BLaER1 treated with 17β-estradiol and CSF1 and Interleukin-3, amounts not matched to agents 10 nM and 100 nM (cell line): ENCODE measurements around the gene AHNAK2.

Source experiments
- H3K27ac ChIP-seq, 11 experiments: shearing (Covaris generic); formaldehyde crosslinking; 2 replicates each; pipeline ENCODE4 v1.8.1; 2022
- H3K27me3 ChIP-seq, 11 experiments: shearing (Covaris generic); formaldehyde crosslinking; 2 replicates each; pipeline ENCODE4 v1.8.1; 2022
- H3K36me3 ChIP-seq, 11 experiments: shearing (Covaris generic); formaldehyde crosslinking; 2 replicates each; pipeline ENCODE4 v1.8.1; 2022
- H3K4me1 ChIP-seq, 10 experiments: shearing (Covaris generic); formaldehyde crosslinking; 2 replicates each; pipeline ENCODE4 v1.8.1; 2022
- H3K4me2 ChIP-seq, 11 experiments: shearing (Covaris generic); formaldehyde crosslinking; 2 replicates each; pipeline ENCODE4 v1.8.1; 2022
- H3K4me3 ChIP-seq, 10 experiments: shearing (Covaris generic); formaldehyde crosslinking; 2 replicates each; pipeline ENCODE4 v1.8.1; 2022
- H3K9ac ChIP-seq, 11 experiments: shearing (Covaris generic); formaldehyde crosslinking; 2 replicates each; pipeline ENCODE4 v1.8.1; 2022
- H3K9me3 ChIP-seq, 11 experiments: shearing (Covaris generic); formaldehyde crosslinking; replicated peaks in 1 of 11; 2 replicates each; pipeline ENCODE4 v1.8.1; 2022
- H4K20me1 ChIP-seq, 11 experiments: shearing (Covaris generic); formaldehyde crosslinking; 2 replicates each; pipeline ENCODE4 v1.8.1; 2022
- Cebpa-rat ChIP-seq, 11 experiments: shearing (Covaris generic); IDR thresholded peaks; 2 replicates each; pipeline ENCODE4 v1.8.1; 2022

The AHNAK2 gene

DNA sequence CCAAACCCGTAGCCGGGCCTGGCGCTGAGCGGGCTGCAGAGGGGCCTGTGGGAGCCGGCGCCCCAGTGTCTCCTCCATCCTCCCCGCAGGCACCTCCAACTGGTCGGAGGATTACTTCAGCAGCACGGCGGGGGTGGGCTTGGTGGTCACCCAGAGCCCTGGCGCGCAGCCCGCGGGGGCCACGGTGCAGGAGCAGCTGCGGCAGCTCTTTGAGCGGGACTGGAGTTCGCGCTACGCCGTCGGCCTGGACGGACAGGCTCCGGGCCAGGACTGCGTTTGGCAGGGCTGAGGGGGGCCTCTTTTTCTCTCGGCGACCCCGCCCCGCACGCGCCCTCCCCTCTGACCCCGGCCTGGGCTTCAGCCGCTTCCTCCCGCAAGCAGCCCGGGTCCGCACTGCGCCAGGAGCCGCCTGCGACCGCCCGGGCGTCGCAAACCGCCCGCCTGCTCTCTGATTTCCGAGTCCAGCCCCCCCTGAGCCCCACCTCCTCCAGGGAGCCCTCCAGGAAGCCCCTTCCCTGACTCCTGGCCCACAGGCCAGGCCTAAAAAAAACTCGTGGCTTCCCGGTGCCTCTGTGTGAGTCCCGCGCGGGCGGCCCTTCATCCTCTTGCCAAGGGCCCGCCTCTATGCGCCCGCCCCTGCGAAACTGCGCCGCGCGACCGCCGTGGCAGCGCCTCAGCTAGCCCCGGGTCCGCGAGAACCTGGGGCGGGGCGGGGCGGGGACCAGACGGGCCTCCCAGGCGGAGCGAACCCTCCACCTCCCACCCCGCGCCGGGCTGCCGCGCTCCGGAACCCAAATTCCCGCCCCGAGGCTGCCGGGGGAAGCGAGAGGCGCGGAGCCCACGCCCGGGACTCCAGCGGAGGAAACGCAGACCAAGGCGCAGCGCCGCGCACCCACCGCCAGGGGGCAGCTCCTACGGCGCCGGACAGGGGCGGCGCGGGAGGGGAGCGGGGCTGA, 45.2 kb downstream of the AHNAK2 start:
- no peak for TF ChIP-seq Cebpa-rat (IDR thresholded peaks at IDR 0.05)
- peaks cover 0 to 74% (median 54%) of the 10 kb centered on the region in 10 experiments; a peak in 18 of 20 replicates for H3K4me1 ChIP-seq
- H3K9ac ChIP-seq, result peak overlapping the region; percentile 72 to 84 (median 80)
- H3K27ac ChIP-seq, result peak overlapping the region; percentile 54 to 81 (median 77); a peak in 19 of 22 replicates
- H3K4me3 ChIP-seq, result peak overlapping the region; percentile 52 to 71 (median 60)
- H3K4me2 ChIP-seq, result peak overlapping the region; percentile 70 to 91 (median 86)
- H4K20me1 ChIP-seq, result peaks cover 0 to 22% (median 0%) of the 10 kb centered on the region in 11 experiments; a peak in 3 of 22 replicates
- peaks cover 0 to 32% (median 6%) of the 10 kb centered on the region in 11 experiments; a peak in 13 of 22 replicates for H3K27me3 ChIP-seq
- H3K36me3 ChIP-seq, result peaks cover 0 to 13% (median 0%) of the 10 kb centered on the region in 11 experiments; a peak in 5 of 22 replicates
- H3K9me3 ChIP-seq, result no peaks in the 10 kb centered on the region

DNA sequence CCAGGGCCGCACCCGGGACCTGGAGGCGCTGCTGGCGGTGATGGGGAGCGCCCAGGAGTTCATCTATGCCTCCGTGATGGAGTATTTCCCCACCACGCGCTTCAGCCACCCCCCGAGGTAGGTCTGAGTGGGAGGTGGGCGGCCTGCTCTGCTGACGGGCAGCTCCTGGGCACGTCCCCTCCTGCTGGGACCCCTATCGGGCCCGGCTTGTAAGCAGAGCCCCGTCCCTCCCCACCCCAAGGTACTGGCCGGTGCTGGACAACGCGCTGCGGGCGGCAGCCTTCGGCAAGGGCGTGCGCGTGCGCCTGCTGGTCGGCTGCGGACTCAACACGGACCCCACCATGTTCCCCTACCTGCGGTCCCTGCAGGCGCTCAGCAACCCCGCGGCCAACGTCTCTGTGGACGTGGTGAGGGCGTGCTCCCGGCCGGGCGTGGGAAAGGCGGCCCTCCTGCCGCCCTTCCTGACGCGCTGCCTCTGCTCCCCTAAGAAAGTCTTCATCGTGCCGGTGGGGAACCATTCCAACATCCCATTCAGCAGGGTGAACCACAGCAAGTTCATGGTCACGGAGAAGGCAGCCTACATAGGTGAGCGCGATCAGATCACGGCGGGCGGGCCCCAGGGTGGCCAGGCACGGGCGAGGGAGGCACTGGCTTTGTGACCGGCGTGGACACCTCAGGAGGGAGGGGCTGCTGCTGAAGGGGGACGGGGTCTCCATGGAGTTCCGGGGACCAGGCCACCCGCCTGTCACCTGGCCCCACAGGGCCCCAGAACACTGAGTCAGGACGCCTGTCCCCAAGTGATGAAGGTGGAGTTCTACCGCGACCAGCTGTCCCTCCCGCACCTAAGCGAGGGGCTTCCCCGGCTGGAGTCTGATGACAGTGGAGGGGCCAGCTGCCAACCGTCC, 46.2 kb downstream of the AHNAK2 start:
- H3K4me3 ChIP-seq, result peak overlapping the region in 4 of 10 experiments; percentile 60 to 71 (median 62); a peak in 5 of 20 replicates
- H3K4me1 ChIP-seq, result peaks cover 9 to 74% (median 61%) of the 10 kb centered on the region in 10 experiments
- peak overlapping the region in 3 of 11 experiments; percentile 77 to 80 (median 78); a peak in 4 of 22 replicates for H3K27ac ChIP-seq
- peaks cover 0 to 28% (median 6%) of the 10 kb centered on the region in 11 experiments; a peak in 13 of 22 replicates for H3K27me3 ChIP-seq
- no peaks in the 10 kb centered on the region for H3K9me3 ChIP-seq
- H4K20me1 ChIP-seq, result peaks cover 0 to 30% (median 0%) of the 10 kb centered on the region in 11 experiments; a peak in 5 of 22 replicates
- peaks cover 0 to 13% (median 0%) of the 10 kb centered on the region in 11 experiments; a peak in 5 of 22 replicates for H3K36me3 ChIP-seq
- no peak for TF ChIP-seq Cebpa-rat (IDR thresholded peaks at IDR 0.05)
- H3K4me2 ChIP-seq, result peak overlapping the region; percentile 70 to 91 (median 86)
- H3K9ac ChIP-seq, result peak overlapping the region in 7 of 11 experiments; percentile 72 to 84 (median 81); a peak in 12 of 22 replicates

DNA sequence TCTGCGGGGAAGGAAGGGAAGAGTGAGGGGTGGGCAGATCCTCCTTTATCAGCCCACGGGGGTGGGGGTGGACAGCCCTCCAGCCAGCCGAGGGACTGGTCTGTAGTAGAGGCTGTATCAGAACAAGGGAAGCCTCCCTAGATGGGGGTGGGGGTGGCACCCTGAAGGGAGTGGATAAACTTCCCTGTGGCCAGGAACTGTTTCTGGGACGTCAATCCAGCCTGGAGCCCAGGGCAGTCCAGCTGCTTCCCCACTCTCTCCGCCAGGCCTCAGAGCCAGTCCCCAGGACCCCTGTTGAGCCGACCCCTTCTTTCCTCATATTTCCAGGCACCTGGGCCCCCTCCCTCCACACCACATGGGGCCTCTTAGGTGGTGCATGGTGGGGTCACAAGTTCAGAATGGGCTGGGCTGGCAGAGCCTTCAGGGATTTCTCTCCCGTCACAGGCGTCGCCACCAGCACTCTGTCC, 46.8 kb downstream of the AHNAK2 start:
- Histone ChIP-seq H3K4me3 (no peak overlapping the region), H3K4me1 (peaks cover 16 to 76% (median 63%) of the 10 kb centered on the region in 10 experiments), H3K27ac (no peak overlapping the region), H3K4me2 (peak overlapping the region in 9 of 11 experiments; percentile 12 to 88 (median 85); a peak in 16 of 22 replicates), H3K36me3 (peaks cover 0 to 13% (median 0%) of the 10 kb centered on the region in 11 experiments; a peak in 5 of 22 replicates), H4K20me1 (peaks cover 0 to 35% (median 0%) of the 10 kb centered on the region in 11 experiments; a peak in 5 of 22 replicates), H3K9me3 (no peaks in the 10 kb centered on the region), H3K27me3 (peaks cover 0 to 28% (median 6%) of the 10 kb centered on the region in 11 experiments; a peak in 13 of 22 replicates), H3K9ac (peak overlapping the region in 4 of 11 experiments; percentile 23 to 44 (median 38); a peak in 4 of 22 replicates)
- TF ChIP-seq Cebpa-rat (IDR thresholded peaks at IDR 0.05), result no peak

DNA sequence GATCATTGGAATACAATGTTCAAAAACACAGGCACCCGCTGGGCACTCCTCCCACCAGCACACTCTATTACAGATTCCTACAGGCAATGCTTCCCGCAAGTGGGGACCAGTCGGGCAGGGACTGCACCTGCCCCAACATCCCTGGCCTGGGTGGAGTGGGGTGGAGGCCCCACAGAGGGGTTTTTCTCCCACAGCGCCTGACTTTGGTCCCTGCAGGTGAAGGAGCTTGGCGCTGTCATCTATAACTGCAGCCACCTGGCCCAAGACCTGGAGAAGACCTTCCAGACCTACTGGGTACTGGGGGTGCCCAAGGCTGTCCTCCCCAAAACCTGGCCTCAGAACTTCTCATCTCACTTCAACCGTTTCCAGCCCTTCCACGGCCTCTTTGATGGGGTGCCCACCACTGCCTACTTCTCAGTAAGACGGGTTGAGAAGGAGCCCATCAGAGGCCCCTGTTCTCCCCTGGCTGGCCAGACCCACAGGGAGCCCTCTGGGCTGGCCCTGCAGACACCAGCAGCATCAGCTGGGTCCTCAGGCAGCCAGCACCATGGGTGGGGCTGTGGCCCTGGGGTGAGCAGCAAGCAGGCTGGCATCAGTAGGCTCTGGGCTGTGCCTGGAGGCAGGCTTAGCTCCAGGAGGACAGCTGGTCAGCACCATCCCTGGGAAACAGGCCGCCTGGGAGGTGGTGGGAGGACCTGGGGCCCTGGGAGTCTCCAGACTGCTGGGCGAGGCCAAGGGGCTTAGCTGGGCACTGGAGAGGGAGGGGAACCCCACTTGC, 47.5 kb downstream of the AHNAK2 start:
- Histone ChIP-seq H3K36me3 (peaks cover 0 to 13% (median 0%) of the 10 kb centered on the region in 11 experiments; a peak in 5 of 22 replicates), H3K27ac (no peak overlapping the region), H3K27me3 (peaks cover 0 to 28% (median 6%) of the 10 kb centered on the region in 11 experiments; a peak in 13 of 22 replicates), H4K20me1 (peaks cover 0 to 41% (median 0%) of the 10 kb centered on the region in 11 experiments; a peak in 5 of 22 replicates), H3K4me2 (peak overlapping the region in 6 of 11 experiments; percentile 12 to 86 (median 84); a peak in 7 of 22 replicates), H3K9ac (peak overlapping the region in 3 of 11 experiments; percentile 23 to 44 (median 43); a peak in 3 of 22 replicates), H3K9me3 (no peaks in the 10 kb centered on the region), H3K4me1 (peaks cover 22 to 76% (median 65%) of the 10 kb centered on the region in 10 experiments), H3K4me3 (no peak overlapping the region)
- no peak for TF ChIP-seq Cebpa-rat (IDR thresholded peaks at IDR 0.05)

DNA sequence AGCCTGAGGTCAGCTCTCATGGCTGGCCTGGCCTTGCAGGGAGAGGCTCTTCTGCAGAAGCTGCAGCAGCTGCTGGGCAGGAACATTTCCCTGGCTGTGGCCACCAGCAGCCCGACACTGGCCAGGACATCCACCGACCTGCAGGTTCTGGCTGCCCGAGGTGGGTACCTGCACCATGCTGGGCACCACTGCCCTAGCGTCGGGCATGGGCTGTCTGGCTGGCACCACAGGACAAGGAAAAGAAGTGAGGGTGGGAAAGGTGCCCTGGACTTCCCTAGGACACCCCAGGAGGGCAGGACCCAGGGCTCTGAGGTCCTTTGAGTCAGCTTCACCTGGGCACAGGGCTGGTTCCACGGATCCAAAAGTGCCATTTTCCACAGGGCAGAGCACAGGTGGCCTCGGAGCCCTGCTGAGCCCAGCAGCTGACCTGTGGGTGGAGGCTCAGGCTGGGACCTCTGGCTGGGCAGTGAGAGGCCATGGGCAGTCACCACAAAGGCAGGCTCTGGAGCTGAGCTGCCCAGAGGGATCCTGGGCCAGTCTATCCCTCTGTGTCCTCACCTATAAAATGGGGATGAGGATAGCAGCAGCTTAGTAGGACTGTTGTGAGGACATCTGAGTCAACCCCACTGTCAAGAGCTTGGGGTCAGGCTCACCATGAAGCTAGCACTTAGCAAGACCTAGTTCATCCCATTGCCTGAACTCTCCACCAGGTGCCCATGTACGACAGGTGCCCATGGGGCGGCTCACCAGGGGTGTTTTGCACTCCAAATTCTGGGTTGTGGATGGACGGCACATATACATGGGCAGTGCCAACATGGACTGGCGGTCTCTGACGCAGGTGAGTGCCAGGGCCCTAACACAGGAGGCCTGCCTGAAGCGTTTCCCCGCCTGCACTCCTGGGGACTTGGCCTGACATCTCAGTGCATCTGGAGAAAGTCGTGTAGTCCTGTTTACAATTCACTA, 48.6 kb downstream of the AHNAK2 start:
- Histone ChIP-seq H3K36me3 (peaks cover 0 to 13% (median 0%) of the 10 kb centered on the region in 11 experiments; a peak in 5 of 22 replicates), H3K4me1 (peaks cover 34 to 77% (median 72%) of the 10 kb centered on the region in 10 experiments), H3K4me3 (no peak overlapping the region), H3K4me2 (no peak overlapping the region), H3K27ac (no peak overlapping the region), H3K27me3 (peaks cover 0 to 19% (median 6%) of the 10 kb centered on the region in 11 experiments; a peak in 13 of 22 replicates), H4K20me1 (peaks cover 0 to 48% (median 0%) of the 10 kb centered on the region in 11 experiments; a peak in 5 of 22 replicates), H3K9ac (no peak overlapping the region), H3K9me3 (no peaks in the 10 kb centered on the region)
- TF ChIP-seq Cebpa-rat (IDR thresholded peaks at IDR 0.05), result no peak

DNA sequence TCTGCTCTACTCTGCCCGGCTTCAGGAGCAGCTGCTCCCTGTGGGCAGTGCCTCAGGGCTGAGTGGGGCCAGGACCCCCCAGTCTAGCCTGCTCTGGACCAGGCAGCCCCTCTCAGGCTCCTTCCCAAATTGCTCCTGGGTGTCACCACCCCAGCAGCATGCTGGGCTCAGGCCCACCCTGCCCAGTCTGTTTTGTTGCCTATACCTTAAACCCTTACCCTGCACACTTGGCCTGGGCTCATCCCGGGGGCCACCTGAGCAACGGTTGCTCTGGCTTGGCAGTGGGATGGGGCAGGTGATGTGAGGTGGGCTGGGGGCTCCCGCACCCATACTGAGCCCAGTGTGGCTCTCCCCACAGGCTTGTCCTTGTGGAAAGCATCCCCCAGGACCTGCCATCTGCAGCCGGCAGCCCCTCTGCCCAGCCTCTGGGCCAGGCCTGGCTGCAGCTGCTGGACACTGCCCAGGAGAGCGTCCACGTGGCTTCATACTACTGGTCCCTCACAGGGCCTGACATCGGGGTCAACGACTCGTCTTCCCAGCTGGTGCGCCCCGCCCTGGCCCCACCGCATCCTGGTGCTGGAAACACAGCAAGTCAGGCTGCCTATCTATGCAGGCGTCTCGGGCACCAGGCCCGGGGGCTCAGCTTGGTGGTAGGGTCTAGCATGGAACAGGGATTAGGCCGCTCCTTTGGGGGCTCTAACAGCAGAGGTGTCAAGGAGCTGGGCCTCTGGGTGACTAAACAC, 49.6 kb downstream of the AHNAK2 start:
- H3K27ac ChIP-seq, result peak overlapping the region in 2 of 11 experiments; percentile 84 to 87; a peak in 1 of 22 replicates
- TF ChIP-seq Cebpa-rat (IDR thresholded peaks at IDR 0.05), result no peak
- peaks cover 44 to 82% (median 76%) of the 10 kb centered on the region in 10 experiments for H3K4me1 ChIP-seq
- H4K20me1 ChIP-seq, result peaks cover 0 to 48% (median 0%) of the 10 kb centered on the region in 11 experiments; a peak in 5 of 22 replicates
- peaks cover 0 to 13% (median 0%) of the 10 kb centered on the region in 11 experiments; a peak in 3 of 22 replicates for H3K27me3 ChIP-seq
- H3K9me3 ChIP-seq, result peaks cover 3 to 8% (median 7%) of the 10 kb centered on the region in 11 experiments; a peak in 15 of 22 replicates
- peaks cover 0 to 13% (median 0%) of the 10 kb centered on the region in 11 experiments; a peak in 5 of 22 replicates for H3K36me3 ChIP-seq
- H3K4me2 ChIP-seq, result peak overlapping the region in 9 of 11 experiments; percentile 97 to 100 (median 99); a peak in 14 of 22 replicates
- no peak overlapping the region for H3K4me3 ChIP-seq
- H3K9ac ChIP-seq, result peak overlapping the region in 5 of 11 experiments; percentile 25 to 84 (median 78); a peak in 7 of 22 replicates
